HPDE6-E6E7 (cell line): Measurements from ENCODE around the gene MBD4.

ENCODE experiments used
- DNase-seq: peaks from one replicate; pipeline ENCODE4 v3.0.0; 2011; ENCODE audit warnings: missing footprints; ENCODE audit errors: extremely low spot score

Gene MBD4

GRCh38 chr3:129463094-129463493 is 23.3 kb upstream of the MBD4 start:
- DNase-seq: no peak

DNA sequence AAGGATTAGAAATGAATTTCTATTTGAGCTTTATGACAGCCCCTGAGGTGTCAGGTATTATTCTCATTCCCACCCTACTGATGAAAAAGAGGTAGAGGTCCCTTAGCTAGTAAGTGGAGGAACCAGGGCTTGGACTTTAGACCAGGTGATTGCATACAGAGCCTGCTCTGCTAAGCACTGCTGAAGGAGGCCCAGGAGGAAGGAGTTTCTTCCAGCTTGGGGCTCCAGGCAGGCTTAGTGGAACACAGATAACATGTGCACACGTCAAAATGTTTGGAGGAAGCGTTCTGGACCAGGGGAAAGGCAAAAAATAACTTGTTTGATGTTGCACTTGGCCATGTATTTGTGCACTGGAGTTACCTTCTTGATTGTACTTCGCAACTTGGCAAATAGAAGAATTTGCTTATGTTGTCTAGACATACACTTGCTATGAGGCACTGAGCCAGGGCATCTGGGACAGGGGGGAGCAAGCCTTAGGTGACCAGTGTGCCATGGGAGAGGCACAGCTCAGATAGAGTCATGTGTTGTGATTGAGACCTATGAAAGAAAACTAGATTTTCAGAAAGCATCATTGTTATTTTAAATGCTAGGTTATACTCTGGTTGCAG is 22.7 kb upstream of the MBD4 start:
- no peak for DNase-seq

- DNase-seq: no peak
Observed at GRCh38 chr3:129461461-129462146, 21.9 kb upstream of the MBD4 start.

GRCh38 chr3:129461022-129461421 is 21.3 kb upstream of the MBD4 start:
- no peak for DNase-seq

GRCh38 chr3:129460572-129460971 is 20.8 kb upstream of the MBD4 start:
- no peak for DNase-seq

DNA sequence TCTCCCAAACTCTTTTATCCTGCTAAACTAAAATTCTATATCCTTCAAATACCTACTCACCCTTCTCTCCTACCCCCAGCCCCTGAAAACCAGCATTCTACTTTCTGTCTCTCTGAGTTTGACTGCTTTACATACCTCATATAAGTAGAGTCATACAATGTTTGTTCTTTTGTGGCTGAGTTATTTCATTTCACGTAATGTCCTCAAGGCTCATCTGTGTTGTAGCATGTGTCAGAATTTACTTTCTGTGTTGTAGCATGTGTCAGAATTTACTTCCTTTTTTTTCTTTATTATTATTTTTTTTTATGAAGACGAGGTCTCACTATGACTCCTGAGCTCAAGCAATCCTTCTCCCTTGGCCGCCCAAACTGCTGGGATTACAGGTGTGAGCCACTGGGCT is 20.4 kb upstream of the MBD4 start:
- DNase-seq: no peak

DNA sequence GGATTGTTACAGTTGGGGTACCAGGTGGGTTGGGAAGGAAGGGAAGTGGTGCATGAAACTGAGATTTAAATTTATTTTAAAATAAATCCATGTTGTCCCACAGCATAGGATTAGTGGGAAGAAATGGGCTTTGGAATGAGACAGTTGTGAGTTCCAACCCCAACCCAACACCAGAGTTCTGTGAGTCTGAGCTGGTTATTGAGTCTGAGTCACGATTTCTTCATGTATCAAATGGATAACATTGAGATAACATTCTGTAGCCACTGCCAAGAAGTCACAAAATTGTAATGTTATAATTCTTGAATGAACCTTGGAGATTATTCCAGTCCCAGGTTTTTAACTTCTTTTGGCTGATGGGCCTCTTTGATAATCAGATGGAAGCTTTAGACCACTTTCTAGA is 14.0 kb upstream of the MBD4 start:
- DNase-seq: no peak

DNA sequence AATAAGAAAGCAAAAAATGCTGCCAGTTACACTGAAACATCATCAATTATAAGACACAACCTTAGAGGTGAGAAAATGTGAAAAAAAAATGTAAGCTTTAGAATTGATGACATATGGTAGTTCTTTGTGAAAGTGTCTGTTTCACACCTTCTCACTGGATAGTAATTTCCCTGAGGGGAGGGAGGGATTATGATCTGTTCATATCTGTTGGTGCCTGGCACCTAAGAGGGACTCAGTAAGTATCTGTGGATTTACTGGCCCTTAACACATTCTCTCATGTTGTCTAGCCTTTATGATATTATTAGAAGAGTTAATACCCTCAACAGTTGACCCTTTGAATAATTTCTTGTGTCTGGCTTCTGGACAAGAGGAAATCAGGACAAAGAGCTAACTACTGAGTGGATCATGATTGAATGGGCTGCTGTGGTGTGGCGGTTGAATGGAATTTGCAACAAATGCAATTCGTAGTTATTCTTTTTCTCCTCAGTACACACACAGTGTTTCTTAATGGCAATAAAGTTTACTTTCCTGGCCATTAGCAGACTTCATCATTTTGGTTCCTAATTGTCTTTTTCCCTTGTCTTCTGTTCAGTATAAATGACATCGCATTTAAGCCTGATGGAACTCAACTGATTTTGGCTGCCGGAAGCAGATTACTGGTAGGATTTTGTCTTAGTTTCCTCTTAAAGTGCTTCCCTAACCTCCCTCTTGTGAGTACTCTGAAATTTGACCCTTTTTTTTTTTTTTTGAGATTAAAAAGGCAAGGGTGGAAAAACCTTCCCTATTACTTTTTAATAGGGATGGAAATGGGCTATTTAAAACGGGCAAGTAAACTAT is 9.7 kb upstream of the MBD4 start:
- DNase-seq: no peak

DNA sequence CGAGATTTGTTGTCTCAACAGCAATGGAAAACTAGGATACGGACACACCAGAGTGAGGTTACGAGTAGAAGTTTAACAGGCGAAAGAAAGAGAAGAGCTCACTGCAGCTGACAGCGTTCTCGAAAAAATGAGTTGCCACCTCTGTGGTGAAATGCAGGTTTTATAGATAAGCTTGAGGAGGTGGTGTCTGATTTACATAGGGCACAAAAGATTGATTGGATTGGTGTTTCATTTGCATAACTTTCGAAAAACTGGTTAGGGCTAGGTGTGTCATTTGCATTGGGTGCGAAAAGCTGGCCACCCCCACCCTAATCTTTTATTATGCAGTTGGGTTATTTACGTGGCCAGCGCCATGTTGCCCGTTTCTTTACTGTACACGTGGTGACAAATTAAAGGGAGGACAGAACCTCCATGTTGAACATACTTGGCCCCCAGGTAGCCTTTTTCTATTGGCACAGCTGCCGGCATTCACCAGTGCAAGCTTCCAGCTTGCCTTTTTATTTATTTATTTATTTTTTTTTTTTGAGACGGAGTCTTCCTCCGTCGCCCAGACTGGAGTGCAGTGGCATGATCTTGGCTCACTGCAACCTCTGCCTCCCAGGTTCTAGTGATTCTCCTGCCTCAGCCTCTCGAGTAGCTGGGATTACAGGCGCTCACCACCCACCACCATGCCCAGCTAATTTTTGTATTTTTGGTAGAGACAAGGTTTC is 8.6 kb upstream of the MBD4 start:
- no peak for DNase-seq

- DNase-seq: no peak
Observed at GRCh38 chr3:129446926-129447325, 7.2 kb upstream of the MBD4 start.

- no peak for DNase-seq
Observed at GRCh38 chr3:129445471-129445870, 5.7 kb upstream of the MBD4 start.

DNA sequence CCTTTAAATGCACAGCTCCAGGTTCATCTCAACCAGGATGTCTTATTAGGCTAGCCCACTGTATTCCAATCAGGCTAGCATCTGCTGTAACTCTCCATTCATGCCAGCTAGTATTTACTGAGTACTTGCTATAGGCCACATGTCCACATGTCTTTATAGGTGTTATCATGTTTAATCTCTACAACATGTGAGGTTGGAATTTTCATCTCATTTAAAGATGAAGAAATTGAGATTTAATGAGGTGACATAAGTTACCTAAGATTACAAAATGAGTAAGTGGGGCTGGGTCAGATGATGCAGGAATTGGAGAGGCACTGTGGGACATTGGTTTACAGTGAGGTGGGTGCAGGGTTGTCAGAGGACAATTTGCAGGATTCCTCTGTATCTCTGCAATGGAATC is 3.2 kb upstream of the MBD4 start:
- DNase-seq: no peak

GRCh38 chr3:129442486-129442885 is 2.7 kb upstream of the MBD4 start:
- no peak for DNase-seq

GRCh38 chr3:129441782-129442181 is 2.0 kb upstream of the MBD4 start:
- DNase-seq: no peak

DNA sequence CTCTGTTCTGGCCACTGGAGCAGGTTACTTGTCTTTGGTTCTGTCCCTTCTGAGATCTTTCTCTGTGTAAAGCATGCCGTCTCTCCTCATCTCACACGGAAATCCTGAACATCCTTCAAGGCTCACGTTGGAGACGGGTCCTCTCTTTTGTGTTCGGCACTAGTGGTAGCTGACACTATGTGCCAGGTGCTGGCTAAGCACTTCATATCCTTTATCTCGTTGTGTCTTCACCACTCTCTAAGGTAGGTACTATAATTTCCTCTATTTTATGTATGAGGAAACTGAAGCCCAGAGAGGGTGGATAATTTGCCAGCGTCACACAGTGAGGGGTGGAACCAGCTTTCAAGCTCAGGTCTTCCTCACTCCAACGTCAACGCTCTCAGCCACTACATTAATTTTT is 1.5 kb upstream of the MBD4 start:
- DNase-seq: no peak

GRCh38 chr3:129440618-129441190 is 956 bp upstream of the MBD4 start:
- DNase-seq: no peak

DNA sequence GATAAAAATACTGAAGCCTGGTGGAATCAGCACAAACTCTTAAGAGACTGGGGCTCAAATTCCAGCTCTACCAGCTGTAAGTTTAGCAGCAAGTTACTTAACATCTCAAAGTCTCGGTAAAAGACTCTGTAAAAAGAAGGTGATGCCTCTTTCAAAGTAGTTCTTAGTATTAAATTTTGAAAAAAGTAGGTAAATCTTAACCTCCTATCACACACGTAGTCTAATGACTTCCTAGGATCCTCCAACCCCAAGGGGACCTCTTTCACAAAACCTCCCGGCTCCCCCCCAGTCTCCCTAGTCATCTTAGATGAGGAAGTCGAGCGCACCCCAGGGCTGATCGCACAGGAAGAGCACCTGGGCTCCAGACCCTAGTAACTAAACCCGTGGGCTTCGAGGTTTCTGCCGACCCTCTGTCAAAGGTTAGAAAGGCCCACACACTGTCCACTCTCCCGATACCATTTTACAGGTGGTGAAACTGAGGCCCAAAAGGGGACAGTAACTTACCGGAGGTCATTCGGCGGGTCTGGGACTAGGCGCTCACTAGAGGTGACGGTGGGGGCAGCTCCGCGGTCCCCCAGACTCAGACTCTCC is 427 bp downstream of the MBD4 start:
- peak; percentile 22 for DNase-seq

- no peak for DNase-seq
Observed at GRCh38 chr3:129435367-129435766, 4.4 kb downstream of the MBD4 start.

GRCh38 chr3:129434140-129434539 is 5.6 kb downstream of the MBD4 start:
- DNase-seq: no peak

- no peak for DNase-seq
Observed at GRCh38 chr3:129433565-129433964, 6.2 kb downstream of the MBD4 start.

- no peak for DNase-seq
Observed at GRCh38 chr3:129432671-129433070, 7.1 kb downstream of the MBD4 start.

GRCh38 chr3:129432036-129432435 is 7.7 kb downstream of the MBD4 start:
- DNase-seq: no peak
